GM20431 (cell line): Measurements from ENCODE around the gene CHMP4A.
"Not testable (repeated sequence)": the region's sequence is repeated elsewhere in the genome, so short reads cannot be mapped to it uniquely, and the experiment has no call there.

Source experiments
- in situ Hi-C: fragments of 300-500 bp; cut with MseI, MboI; formaldehyde crosslinking; loops from one replicate; pipeline ENCODE4 v1.15.0; 2020; ENCODE audit warnings: low sequenced_read_pairs; ENCODE audit not compliant: unreplicated experiment

The CHMP4A gene

DNA sequence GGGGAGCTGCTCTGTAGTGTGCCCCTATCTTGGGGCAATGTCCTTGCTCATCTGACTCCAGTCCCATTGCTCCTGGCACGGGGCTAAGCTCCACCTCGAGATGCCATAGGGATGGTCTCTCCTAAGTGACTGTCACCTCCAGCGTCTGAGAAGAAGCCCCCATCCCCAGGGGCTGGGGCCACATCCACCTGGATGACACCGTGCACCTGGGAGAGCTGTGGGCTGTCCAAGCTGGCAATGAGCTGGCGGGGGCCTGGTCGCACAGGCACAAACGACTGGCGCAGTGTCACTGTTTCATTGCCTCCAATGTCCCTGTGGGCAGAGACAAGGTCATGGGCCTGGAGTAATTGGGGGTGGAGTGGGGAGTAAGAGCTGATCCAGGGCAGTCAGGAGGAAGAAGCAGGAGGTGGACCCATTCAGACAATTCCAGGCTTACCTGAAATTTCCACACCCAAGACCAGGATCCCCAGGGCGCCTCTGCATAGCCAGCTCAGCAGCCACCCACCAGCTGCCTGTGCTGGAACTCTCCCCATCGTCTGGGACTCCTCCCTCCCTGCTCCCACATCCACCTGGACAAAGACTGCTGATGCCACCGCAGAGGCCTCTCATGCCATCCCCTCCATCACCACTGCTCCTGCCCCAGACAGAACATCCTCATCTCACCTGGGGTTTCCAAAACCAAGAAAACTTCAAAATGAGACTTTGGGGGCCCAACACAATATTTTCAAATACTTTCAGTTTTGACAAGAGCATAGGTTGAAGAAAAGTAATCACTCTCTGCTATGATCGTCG lies 36.1 kb upstream of the CHMP4A start:
- in situ Hi-C loops, result no loop called here

DNA sequence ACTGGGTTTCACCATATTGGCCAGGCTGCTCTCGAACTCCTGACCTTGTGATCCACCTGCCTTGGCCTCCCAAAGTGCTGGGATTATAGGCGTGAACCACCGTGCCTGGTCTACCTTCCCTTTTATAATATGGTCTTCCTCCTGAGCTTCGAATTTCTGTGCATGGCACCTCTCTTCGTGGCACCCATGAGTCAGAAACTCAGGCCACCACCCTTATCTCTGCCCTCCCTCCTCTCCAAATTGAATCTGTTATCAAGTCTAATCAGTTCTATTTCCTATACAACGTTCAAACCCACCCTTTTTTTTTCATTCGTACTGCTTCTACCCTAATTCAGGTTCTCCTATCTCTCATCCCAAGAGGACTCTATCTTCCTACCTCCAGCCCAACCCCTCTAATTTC lies 34.1 kb upstream of the CHMP4A start:
- in situ Hi-C loops, result no loop called here

DNA sequence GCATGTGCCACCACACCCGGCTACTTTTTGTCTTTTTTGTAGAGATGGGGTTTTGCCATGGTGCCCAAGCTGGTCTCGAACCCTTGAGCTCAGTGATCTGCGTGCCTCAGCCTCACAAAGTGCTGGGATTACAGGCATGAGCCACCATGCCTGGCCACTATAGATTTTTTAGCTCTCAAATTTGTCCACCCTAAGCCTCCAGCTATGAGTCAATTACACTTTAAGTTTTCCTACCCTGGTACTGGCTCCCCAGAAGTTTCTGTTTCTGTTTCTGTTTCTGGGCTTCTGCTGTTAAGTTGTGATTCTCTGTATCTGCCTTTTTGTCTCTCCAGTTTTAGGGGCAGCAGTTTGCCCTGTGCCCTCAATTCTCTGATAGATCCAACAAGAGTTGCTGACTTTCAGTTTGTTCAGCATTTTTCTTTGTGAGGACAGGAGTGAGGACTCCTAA lies 33.5 kb upstream of the CHMP4A start:
- in situ Hi-C loops, result no loop called here

DNA sequence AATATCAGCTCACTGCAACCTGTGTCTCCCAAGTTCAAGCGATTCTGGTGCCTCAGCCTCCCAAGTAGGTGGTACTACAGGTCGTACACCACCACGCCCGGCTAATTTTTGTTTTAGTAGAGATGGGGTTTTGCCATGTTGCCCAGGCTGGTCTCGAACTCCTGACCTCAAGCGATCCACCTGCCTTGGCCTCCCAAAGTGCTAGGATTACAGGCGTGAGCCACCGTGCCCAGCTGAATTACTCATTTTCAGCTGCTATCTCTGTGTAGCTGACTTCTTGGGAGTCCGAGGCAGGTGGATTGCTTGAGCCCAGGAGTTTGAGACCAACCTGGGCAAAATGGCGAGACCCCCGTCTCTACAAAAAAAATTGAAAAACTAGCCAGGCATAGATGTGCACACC lies 32.1 kb upstream of the CHMP4A start:
- in situ Hi-C loops, result not testable (repeated sequence)

DNA sequence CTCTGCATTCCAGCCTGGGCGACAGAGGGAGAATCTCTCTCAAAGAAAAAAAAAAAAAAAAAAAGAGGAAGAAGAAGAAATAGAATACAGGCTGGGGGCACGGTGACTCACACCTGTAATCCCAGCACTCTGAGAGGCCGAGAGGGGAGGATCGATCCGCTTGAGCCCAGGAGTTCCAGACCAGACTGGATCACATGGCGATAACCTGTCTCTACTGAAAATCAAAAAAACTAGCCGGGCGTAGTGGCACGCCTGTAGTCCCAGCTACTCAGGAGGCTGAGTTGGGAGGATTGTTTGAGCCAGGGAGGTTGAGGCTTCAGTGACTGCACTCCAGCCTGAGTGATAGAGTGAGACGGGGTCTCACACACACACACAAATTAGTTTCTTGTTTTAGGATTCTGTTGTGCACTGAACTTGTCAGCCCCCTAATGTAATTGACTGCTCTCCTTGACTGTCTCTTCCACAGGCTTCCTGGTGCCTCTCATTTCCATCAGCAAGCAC lies 30.1 kb upstream of the CHMP4A start:
- in situ Hi-C loops, result no loop called here

DNA sequence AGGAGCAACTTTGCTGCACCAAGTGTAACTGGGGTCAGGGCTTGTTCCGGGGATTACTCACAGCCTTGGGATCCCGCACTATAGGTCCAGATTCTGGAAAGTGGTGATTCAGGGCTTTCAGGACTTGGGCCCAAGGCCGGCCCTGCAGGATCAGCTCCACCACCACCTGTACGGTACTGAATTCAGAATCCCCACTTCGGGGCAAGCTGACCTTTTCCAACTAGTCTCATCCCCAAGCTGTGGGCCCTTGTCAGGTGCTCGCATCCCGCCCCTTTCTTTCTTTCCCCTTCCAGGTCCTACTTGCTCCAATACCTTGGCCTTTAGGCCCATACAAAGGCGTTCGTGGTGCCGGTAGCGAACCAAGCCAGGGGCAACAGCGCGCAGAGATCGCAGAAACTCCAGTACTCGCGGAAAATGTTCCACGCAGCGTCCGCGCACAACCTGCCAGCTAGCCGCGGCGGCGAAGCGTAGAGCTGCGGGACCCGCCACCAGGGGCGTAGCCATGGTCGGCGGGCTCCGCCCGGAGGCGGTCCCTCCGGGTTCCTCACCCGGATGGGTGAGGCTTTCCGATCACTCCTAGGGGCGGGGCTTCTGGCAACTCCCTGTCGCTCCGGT lies 28.6 kb upstream of the CHMP4A start:
- in situ Hi-C loops, result no loop called here

DNA sequence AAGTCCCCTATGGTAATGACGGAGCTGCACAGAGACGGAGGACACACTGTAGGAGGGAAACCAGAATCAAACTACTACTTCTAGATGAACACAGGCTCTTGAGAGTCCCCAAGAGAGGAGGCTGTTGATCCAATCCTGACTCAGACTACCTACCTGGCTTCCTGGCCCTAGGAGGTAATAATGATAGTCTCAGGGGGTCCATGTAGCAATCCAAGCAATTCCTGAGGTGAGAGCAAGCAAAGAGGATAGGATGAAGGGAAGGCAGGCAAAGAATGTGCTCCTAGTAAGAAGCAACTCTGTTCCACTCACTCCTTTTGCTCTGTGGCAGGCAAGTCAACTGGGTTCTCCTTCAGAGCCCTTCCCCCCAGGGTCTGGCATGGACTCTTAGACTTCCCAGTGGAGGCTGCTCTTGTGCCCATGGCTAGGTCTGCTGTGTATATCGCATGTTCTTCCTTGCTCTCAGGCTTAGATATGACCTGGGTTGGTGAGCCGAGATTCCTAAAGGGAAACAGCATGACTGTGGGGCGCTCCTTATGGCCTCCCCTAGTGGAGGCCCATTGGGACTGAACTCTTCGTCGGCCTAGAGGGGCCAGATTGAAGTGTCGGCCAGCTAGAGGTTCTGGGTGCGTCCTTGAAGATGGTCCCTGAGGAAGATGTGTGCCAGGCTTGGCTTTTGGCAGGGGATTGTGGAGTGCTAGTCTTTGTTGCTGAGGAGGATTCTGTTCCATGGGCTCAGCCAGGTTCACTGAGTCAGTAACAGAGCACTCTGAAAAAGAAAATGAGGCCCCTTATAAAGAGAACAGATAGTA lies 27.0 kb upstream of the CHMP4A start:
- in situ Hi-C loops, result no loop called here

DNA sequence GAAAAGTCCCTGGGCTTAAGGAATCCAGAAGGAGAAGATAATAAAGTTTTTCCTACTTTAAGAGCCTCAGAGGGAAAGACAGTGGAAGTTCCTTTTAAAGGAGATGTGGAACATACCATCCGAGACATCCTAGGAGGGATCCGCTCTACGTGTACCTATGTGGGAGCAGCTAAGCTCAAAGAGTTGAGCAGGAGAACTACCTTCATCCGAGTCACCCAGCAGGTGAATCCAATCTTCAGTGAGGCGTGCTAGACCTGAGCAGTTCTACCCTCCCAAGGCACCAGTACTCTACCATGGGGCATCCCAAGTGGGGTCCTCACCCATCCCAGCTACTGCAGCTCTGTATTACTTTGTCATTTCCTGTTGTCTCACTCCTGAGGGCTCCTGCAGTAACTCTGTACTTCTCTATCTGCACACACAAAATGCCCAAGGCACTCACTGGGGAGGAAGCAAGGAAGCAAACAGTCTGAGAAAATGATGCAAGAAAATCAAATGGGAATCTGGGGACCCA lies 25.3 kb upstream of the CHMP4A start:
- in situ Hi-C loops, result no loop called here

DNA sequence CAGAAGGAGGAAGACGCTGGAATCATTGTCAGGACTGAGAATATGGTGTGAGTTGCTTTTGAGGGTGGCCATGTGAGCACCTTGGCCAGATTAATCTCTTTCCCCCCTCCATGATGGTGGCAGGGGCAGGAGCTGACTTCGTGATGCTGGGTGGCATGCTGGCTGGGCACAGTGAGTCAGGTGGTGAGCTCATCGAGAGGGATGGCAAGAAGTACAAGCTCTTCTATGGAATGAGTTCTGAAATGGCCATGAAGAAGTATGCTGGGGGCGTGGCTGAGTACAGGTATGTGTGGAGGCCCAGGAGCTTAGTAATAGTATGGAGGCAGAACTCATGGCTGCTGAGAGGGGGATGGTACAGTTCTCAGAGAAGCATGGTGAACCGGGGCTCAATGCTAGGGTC lies 24.8 kb upstream of the CHMP4A start:
- in situ Hi-C loops, result no loop called here

DNA sequence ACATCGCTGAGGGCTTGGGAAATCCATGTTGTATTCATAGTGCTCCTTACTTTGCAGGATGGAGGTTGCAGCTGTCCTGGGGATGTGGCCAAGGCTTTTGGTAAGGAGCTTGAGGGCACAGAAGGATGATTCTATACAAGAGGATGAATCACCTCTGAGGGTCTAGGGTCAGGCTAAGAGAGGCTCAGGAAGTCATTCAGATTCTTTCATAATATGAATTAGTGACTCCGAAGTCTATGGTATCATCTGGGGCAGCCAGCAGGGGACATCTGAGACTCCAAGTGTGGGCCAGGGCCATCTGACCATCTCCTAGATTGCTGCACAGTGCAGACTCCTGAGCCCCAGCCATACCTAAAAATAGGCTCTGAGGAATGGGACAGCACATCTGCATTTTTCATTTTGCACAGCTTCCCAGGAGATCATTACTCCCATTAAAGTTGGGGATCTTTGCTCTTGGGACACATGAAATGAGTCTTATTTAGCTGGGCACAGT lies 24.2 kb upstream of the CHMP4A start:
- in situ Hi-C loops, result no loop called here

DNA sequence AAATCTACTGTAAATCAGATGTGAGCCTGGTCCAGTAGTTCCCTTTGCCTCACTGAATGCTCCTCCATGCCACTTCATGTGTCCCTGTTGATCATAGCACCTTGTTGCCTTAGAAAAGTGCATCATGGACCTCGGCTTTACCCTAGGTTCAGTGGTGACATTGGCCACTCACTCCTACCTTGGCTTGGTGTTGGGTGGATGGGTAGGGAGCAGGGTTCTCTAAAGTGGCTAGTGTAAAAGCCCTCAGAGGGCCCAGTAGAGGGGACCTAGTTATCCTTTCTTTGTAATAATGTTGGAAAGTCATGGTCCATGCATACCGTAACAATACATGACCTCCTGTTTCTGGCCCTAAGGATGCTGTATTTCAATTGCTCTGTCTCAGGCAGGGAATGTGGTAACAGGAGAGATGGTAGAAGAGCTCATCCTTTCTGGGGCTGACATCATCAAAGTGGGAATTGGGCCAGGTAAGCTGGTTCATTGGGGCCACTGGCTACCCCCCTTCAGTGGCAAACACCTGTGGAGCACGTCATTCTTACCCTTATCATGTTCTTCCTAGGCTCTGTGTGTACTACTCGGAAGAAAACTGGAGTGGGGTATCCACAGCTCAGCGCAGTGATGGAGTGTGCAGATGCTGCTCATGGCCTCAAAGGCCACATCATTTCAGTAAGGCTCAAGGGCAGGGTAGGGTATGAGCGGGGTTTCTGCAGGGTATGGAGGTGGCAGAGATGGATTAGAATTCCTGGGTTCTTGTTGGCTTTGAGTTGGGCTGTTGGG lies 23.6 kb upstream of the CHMP4A start:
- in situ Hi-C loops, result no loop called here

DNA sequence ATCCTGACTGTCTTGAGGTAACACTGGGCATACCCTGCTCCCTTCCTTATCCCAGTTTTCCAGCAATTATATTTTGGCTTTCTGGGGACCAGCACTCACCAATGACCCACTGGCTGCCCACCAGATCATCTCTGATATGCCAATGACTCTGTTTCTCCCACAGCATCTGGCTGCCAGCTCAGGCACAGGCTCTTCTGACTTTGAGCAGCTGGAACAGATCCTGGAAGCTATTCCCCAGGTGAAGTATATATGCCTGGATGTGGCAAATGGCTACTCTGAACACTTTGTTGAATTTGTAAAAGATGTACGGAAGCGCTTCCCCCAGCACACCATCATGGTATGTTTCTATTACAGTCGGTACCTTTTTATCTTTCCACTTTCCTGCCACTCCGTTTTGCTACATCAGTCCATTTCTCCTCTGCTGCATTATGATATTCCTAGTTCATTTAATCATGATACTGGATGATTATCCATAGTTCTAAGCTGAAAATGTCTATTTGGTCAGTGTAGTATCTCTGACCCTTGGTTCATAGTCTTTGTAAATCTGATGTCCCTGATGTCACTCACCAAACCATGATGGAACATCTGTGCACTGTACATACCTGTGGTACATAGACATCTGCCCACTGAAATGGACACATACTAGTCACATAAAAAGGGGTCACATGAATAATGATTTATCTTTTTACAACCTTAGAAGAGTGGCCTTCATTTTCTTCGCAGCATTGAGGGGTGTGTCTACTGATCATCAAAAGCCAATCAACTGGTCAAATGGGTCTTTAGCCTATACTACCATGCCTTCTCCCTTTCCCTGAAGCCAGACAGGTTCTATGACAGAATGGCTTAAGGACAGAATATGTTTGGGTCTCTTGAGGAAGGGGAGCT lies 22.8 kb upstream of the CHMP4A start:
- in situ Hi-C loops, result no loop called here

DNA sequence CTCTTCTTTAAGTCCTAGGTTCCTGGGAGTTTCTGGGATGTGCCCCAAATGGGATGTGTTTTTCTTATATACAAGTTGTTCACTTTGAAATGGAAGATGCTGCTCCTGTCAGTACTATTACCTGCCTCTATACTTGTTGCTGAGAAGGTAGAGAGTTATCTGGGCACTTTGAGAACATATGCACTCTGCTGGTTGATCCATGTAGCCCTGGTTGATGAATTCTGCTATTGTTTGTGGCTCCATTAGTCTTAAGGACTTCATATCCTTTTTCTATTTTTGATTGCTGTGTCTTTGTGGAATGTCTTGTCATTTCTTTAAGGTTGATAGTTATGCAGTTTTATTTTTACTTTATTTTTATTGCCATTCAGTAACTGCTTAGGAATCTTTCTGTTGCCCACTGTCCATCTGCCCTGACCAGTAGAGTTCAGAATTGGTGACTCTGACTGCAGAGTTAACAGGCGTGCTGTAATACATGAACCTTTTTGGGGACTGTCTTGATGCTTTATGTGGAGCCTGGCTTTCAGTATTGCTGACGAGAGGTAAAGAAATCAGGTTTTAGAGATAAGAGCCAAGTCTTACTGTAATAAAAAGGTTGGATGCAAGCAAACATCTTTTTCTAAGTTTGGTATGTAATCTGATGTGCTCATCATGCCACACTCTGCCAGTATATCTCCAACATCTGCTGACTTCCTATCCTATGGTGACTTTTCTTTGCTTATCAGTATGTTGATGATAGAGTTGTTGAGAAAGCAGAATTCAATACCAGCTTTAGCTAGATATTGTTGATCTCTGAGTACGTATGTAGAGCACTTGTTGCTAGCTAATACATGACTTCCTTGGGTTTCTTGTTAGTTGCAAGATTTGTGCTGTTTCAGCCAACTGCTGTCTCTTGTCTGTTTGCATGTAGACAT lies 21.1 kb upstream of the CHMP4A start:
- in situ Hi-C loops, result no loop called here

DNA sequence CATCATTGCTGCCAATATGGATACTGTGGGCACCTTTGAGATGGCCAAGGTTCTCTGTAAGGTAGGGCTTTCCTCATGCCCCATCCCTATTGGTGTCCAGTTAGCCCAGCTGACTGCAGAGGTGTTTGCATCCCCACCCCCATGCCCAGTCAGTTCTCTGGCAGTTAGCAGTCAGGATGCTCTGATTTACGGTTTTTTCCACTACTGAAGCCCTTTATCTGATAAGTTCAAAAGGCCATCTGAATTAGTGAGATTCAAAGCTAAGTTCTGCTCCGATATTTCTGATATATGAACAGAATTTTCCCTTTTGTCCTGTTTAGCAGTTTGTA lies 20.2 kb upstream of the CHMP4A start:
- in situ Hi-C loops, result no loop called here

DNA sequence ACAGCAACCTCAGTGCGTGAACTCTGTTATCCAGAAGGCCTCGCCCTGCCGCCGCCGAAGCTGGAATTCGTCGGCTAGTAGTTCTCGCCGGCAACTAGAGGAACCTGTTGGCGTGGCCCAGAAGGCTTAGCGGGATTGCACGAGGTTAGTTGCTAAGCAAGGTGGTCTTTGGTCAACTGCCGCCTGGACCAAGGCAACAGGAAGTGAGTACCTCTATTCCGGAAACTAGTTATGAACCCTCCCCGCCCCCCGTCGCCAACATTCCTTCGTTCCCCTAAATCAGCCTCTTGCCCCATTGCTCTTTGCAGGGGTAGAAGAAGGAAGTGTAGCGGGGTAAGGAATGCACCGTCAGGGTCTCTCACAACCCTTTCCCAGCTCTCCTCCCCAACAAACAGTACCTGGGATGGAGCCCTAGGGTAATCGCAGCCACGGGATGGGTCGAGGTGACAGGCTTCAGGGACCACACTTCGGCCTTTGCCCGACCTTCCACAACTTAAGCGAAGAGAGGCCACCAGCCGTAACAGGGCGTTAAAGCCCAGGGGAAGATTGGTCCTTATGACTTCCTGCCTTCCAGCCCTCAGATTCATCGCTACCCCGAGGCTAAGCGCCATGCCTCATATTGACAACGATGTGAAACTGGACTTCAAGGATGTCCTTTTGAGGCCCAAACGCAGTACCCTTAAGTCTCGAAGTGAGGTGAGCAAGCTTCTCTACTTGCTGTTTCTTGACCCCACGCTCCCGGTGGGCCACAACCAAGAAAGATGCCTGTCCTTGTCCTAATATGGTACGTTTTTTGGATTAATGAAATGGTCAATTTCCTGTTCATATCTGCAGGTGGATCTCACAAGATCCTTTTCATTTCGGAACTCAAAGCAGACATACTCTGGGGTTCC lies 19.6 kb upstream of the CHMP4A start, which contains the start of gene GMPR2:
Gene GMPR2, plus strand, starts transcription at position 285 of the 893 bp plus-strand sequence. Its CDS starts 325 bp downstream, at position 610.
- in situ Hi-C loops, result no loop called here

DNA sequence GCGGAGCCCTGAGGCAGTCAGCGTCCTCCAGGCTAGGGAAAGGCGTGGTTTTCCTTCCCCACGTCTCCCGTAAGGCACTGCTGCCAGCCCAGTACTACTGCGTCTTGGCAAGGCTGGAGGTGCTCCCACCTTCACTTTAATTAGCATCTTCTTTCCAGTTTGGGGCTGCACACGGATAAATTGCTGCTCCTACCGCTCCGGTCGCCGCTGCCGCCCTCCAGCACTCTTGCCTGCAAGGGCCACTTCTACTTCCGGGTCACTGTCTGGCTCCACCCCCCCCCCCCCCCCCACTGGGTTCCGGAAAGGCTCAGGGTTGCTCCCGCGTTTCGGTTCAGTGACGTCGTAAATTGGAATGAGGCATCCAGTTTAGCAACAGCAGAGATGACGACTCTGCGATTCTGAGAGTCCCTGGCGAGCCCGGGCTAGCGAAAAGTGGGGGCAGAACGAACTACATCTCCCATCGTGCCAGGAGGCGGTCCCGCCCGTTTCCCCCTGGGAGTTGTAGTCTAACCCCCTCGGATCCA lies 18.9 kb upstream of the CHMP4A start, which contains the start of gene NEDD8:
Gene NEDD8, minus strand, starts transcription at position 247 of the 524 bp plus-strand sequence. Its CDS starts 100 bp downstream, at position 147.
- in situ Hi-C loops, result no loop called here
